CD4-positive, alpha-beta T cell (primary cell): Measurements from ENCODE around the gene ZDHHC6. TPM values are rescaled to one million over a fixed set of nuclear protein-coding genes. Genes with fewer than 3 reads are reported as not detected.
A peak's percentile ranks its signal among the peaks of the same experiment; 100 is the strongest.

Source experiments
- ATAC-seq: fragments of 200-7000 bp; cut with Tn5 transposase; one replicate; pipeline ENCODE4 v1.10.0; 2022; ENCODE audit warnings: mild to moderate bottlenecking; ENCODE audit not compliant: poor library complexity
- CTCF ChIA-PET: fragments of 350-600 bp; sonication (Branson Sonifier 250); formaldehyde crosslinking; loops from one replicate; lab custom pipeline; 2021; ENCODE audit warnings: antibody characterized with exemption, inconsistent platforms; lab: Charles Lee
- POLR2A ChIA-PET: fragments of 350-600 bp; sonication (Branson Sonifier 250); formaldehyde crosslinking; loops from one replicate; lab custom pipeline; 2021; ENCODE audit warnings: antibody characterized with exemption, inconsistent platforms; lab: Charles Lee
- DNase-seq, 14 experiments: peaks; one replicate each; pipeline ENCODE4 v3.0.0-alpha.2; 2013 to 2020; ENCODE audit warnings: mixed read lengths in 2 of 14
- H3K27ac ChIP-seq, 2 donors: one replicate each; pipeline versions ENCODE4 v1.5.1 to v1.7.0; 2013; ENCODE audit warnings: low read length in 2 of 2, low read depth in 1 of 2, mild to moderate bottlenecking in 1 of 2
- H3K27me3 ChIP-seq, 2 experiments: 1 replicate in 1 of 2; 2 replicates in 1 of 2; pipeline versions ENCODE4 v1.6.1 to v1.7.0; 2013; ENCODE audit warnings: low read length in 2 of 2, control low read depth in 1 of 2, mild to moderate bottlenecking in 1 of 2, moderate library complexity in 1 of 2; ENCODE audit not compliant: insufficient read depth in 2 of 2, control insufficient read depth in 1 of 2
- H3K36me3 ChIP-seq: one replicate; pipeline ENCODE4 v1.6.1; 2013; ENCODE audit warnings: low read length, control low read depth; ENCODE audit not compliant: insufficient read depth
- H3K4me1 ChIP-seq: one replicate; pipeline ENCODE4 v1.6.1; 2013; ENCODE audit warnings: low read length, control low read depth; ENCODE audit not compliant: insufficient read depth
- H3K4me3 ChIP-seq: one replicate; pipeline ENCODE4 v1.5.1; 2013; ENCODE audit warnings: mild to moderate bottlenecking, low read length, moderate library complexity
- H3K9me3 ChIP-seq, 2 experiments: 1 replicate in 1 of 2; 2 replicates in 1 of 2; pipeline versions ENCODE4 v1.6.1 to v1.7.0; 2013; ENCODE audit warnings: low read length in 2 of 2, mild to moderate bottlenecking in 2 of 2, control low read depth in 1 of 2, moderate library complexity in 1 of 2; ENCODE audit not compliant: control insufficient read depth in 1 of 2, insufficient read depth in 1 of 2
- H3K27ac Mint-ChIP-seq: one replicate; pipeline ENCODE4 v1.8.0; 2020; ENCODE audit warnings: mixed read lengths
- H3K27me3 Mint-ChIP-seq: one replicate; pipeline ENCODE4 v1.8.0; 2021; ENCODE audit warnings: mixed read lengths
- H3K36me3 Mint-ChIP-seq: one replicate; pipeline ENCODE4 v1.8.0; 2021; ENCODE audit warnings: low read depth, mixed read lengths
- H3K4me1 Mint-ChIP-seq: one replicate; pipeline ENCODE4 v1.8.0; 2021; ENCODE audit warnings: low read depth, mixed read lengths
- H3K4me3 Mint-ChIP-seq: one replicate; pipeline ENCODE4 v1.8.0; 2020; ENCODE audit warnings: mild to moderate bottlenecking, mixed read lengths
- H3K9me3 Mint-ChIP-seq: one replicate; pipeline ENCODE4 v1.8.0; 2020; ENCODE audit warnings: mixed read lengths
- CTCF ChIP-seq: fragments of 200-600 bp; IDR thresholded peaks from one replicate; pipeline ENCODE4 v1.8.0; 2022; ENCODE audit warnings: antibody characterized with exemption, mild to moderate bottlenecking
- intact Hi-C, 2 experiments: fragments of 100-400 bp; cut with DNase I in 1 of 2; cut with micrococcal nuclease in 1 of 2; formaldehyde crosslinking; loops; one replicate each; pipeline versions ENCODE4 v1.15.1 to v1.9.0; 2023 to 2025; cut with DNase I, micrococcal nuclease
- total RNA-seq, 174 experiments: library from RNA in 2 of 174; stranded (reverse) in 2 of 174; gene quantifications; one replicate each; pipeline ENCODE4 v1.2.3 and lab custom pipeline; 2021 to 2026

ZDHHC6 gene
- total RNA-seq, 2 experiments from 2014 or later, result 34.3 to 39.9 TPM

- Mint-ChIP-seq H3K9me3 (no peaks in the 10 kb centered on the region), H3K4me3 (no peak overlapping the region), H3K27me3 (no peaks in the 10 kb centered on the region), H3K4me1 (peaks cover 7% of the 10 kb centered on the region), H3K36me3 (peaks cover 18% of the 10 kb centered on the region), H3K27ac (no peak overlapping the region)
- ChIA-PET POLR2A (no interaction called here), CTCF (interaction anchor here (1.4 kb wide), 1 partner anchor 11 kb away, joined by 4 read pairs; no protein-coding TSS in a partner anchor)
- ATAC-seq (no peak), DNase-seq (no peak)
- no peak for TF ChIP-seq CTCF
- H3K27ac ChIP-seq, result no peak overlapping the region
- intact Hi-C loops, result no loop called here
- no peaks in the 10 kb centered on the region for H3K27me3 ChIP-seq
- no peak overlapping the region for H3K4me3 ChIP-seq
- peaks cover 62% of the 10 kb centered on the region for H3K36me3 ChIP-seq
- no peaks in the 10 kb centered on the region for H3K9me3 ChIP-seq
- H3K4me1 ChIP-seq, result peaks cover 3% of the 10 kb centered on the region
Observed at GRCh38 chr10:112395809-112396530, 50.7 kb downstream of the ZDHHC6 start.

- intact Hi-C loops, result no loop called here
- no peak overlapping the region for H3K4me3 Mint-ChIP-seq
- POLR2A ChIA-PET, result no interaction called here
Observed at GRCh38 chr10:112394475-112394875, 52.2 kb downstream of the ZDHHC6 start.

GRCh38 chr10:112393827-112394226 lies 52.9 kb downstream of the ZDHHC6 start:
- Mint-ChIP-seq H3K4me1 (peaks cover 18% of the 10 kb centered on the region), H3K27ac (peak overlapping the region; percentile 37), H3K9me3 (no peaks in the 10 kb centered on the region), H3K27me3 (no peaks in the 10 kb centered on the region), H3K4me3 (no peak overlapping the region), H3K36me3 (peaks cover 4% of the 10 kb centered on the region)
- peaks cover 43% of the 10 kb centered on the region for H3K36me3 ChIP-seq
- peaks cover 14% of the 10 kb centered on the region for H3K4me1 ChIP-seq
- no peaks in the 10 kb centered on the region for H3K27me3 ChIP-seq
- CTCF ChIA-PET, result interaction anchor here (1.5 kb wide), 1 partner anchor 10 kb away, joined by 3 read pairs; no protein-coding TSS in a partner anchor
- DNase-seq (no peak), ATAC-seq (no peak)
- intact Hi-C loops, result no loop called here
- H3K4me3 ChIP-seq, result no peak overlapping the region
- H3K27ac ChIP-seq, result no peak overlapping the region
- POLR2A ChIA-PET, result no interaction called here
- H3K9me3 ChIP-seq, result no peaks in the 10 kb centered on the region
- TF ChIP-seq CTCF, result no peak

More at GRCh38 chr10:112394475-112394875, 52.2 kb downstream of the ZDHHC6 start:
- Histone ChIP-seq H3K4me1 (peaks cover 9% of the 10 kb centered on the region), H3K27me3 (no peaks in the 10 kb centered on the region), H3K36me3 (peaks cover 50% of the 10 kb centered on the region), H3K9me3 (no peaks in the 10 kb centered on the region), H3K4me3 (no peak overlapping the region), H3K27ac (no peak overlapping the region)
- Mint-ChIP-seq H3K4me1 (peaks cover 11% of the 10 kb centered on the region), H3K27ac (no peak overlapping the region), H3K27me3 (no peaks in the 10 kb centered on the region), H3K36me3 (peaks cover 11% of the 10 kb centered on the region), H3K9me3 (no peaks in the 10 kb centered on the region)
- ATAC-seq, result no peak
- CTCF ChIA-PET, result no interaction called here
- no peak for DNase-seq
- no peak for TF ChIP-seq CTCF
